Parathyroid adenoma (tissue), 2 donors: Measurements from ENCODE around the gene AUH.

Experiments
- H2AFZ ChIP-seq: fragments of 300-600 bp; sonication (generic); one replicate; pipeline ENCODE4 v1.7.0; 2017; ENCODE audit warnings: antibody characterized with exemption, mild to moderate bottlenecking
- H3K27ac ChIP-seq: fragments of 300-600 bp; sonication (generic); one replicate; pipeline ENCODE4 v1.7.0; 2017
- H3K27me3 ChIP-seq: fragments of 300-600 bp; sonication (generic); one replicate; pipeline ENCODE4 v1.7.0; 2017; ENCODE audit warnings: low read length; ENCODE audit not compliant: control insufficient read depth, insufficient read depth
- H3K36me3 ChIP-seq: fragments of 300-600 bp; sonication (generic); one replicate; pipeline ENCODE4 v1.7.0; 2017; ENCODE audit warnings: low read length; ENCODE audit not compliant: control insufficient read depth, insufficient read depth
- H3K4me1 ChIP-seq: fragments of 300-600 bp; sonication (generic); one replicate; pipeline ENCODE4 v1.7.0; 2017; ENCODE audit warnings: control low read depth
- H3K4me2 ChIP-seq: fragments of 300-600 bp; sonication (generic); one replicate; pipeline ENCODE4 v1.7.0; 2017; ENCODE audit warnings: low read length
- H3K4me3 ChIP-seq: fragments of 300-600 bp; sonication (generic); one replicate; pipeline ENCODE4 v1.7.0; 2017; ENCODE audit warnings: low read depth, low read length
- H3K79me2 ChIP-seq: fragments of 300-600 bp; sonication (generic); one replicate; pipeline ENCODE4 v1.7.0; 2017; ENCODE audit warnings: control low read depth
- H3K9ac ChIP-seq: fragments of 300-600 bp; sonication (generic); one replicate; pipeline ENCODE4 v1.7.0; 2017; ENCODE audit warnings: mild to moderate bottlenecking
- H3K9me3 ChIP-seq: fragments of 300-600 bp; sonication (generic); one replicate; pipeline ENCODE4 v1.7.0; 2017; ENCODE audit warnings: low read length; ENCODE audit not compliant: control insufficient read depth
- CTCF ChIP-seq: fragments of 300-600 bp; sonication (generic); IDR thresholded peaks from one replicate; pipeline ENCODE4 v1.7.0; 2017; ENCODE audit warnings: antibody characterized with exemption, mild to moderate bottlenecking
- donor health status: primary hyperparathyroidism.

AUH gene

GRCh38 chr9:91177081-91177480 is 184.6 kb downstream of the AUH start:
- TF ChIP-seq CTCF: no peak
- Histone ChIP-seq H2AFZ (no peak overlapping the region), H3K4me1 (no peaks in the 10 kb centered on the region), H3K79me2 (no peaks in the 10 kb centered on the region), H3K36me3 (no peaks in the 10 kb centered on the region), H3K27me3 (no peaks in the 10 kb centered on the region), H3K4me3 (no peak overlapping the region), H3K4me2 (no peak overlapping the region), H3K27ac (no peak overlapping the region), H3K9me3 (no peaks in the 10 kb centered on the region), H3K9ac (no peak overlapping the region)

GRCh38 chr9:91176426-91176825 is 185.3 kb downstream of the AUH start:
- Histone ChIP-seq H3K36me3 (no peaks in the 10 kb centered on the region), H3K27me3 (no peaks in the 10 kb centered on the region), H3K4me3 (no peak overlapping the region), H3K4me1 (no peaks in the 10 kb centered on the region), H3K9me3 (no peaks in the 10 kb centered on the region), H3K9ac (no peak overlapping the region), H3K27ac (no peak overlapping the region), H2AFZ (no peak overlapping the region), H3K79me2 (no peaks in the 10 kb centered on the region), H3K4me2 (no peak overlapping the region)
- TF ChIP-seq CTCF: no peak

- Histone ChIP-seq H2AFZ (no peak overlapping the region), H3K27ac (no peak overlapping the region), H3K4me1 (no peaks in the 10 kb centered on the region), H3K79me2 (no peaks in the 10 kb centered on the region), H3K4me3 (no peak overlapping the region), H3K4me2 (no peak overlapping the region), H3K9me3 (no peaks in the 10 kb centered on the region), H3K27me3 (no peaks in the 10 kb centered on the region), H3K36me3 (no peaks in the 10 kb centered on the region), H3K9ac (no peak overlapping the region)
- no peak for TF ChIP-seq CTCF
Measured at GRCh38 chr9:91174772-91175171, 186.9 kb downstream of the AUH start.

GRCh38 chr9:91172329-91172728 is 189.4 kb downstream of the AUH start:
- Histone ChIP-seq H3K36me3 (no peaks in the 10 kb centered on the region), H3K79me2 (no peaks in the 10 kb centered on the region), H3K4me3 (no peak overlapping the region), H3K9ac (no peak overlapping the region), H3K9me3 (no peaks in the 10 kb centered on the region), H3K27ac (no peak overlapping the region), H3K4me1 (no peaks in the 10 kb centered on the region), H2AFZ (no peak overlapping the region), H3K27me3 (no peaks in the 10 kb centered on the region), H3K4me2 (no peak overlapping the region)
- no peak for TF ChIP-seq CTCF

- no peak for TF ChIP-seq CTCF
- H3K4me2 ChIP-seq: no peak overlapping the region
- H3K36me3 ChIP-seq: no peaks in the 10 kb centered on the region
- no peaks in the 10 kb centered on the region for H3K9me3 ChIP-seq
- H3K27me3 ChIP-seq: no peaks in the 10 kb centered on the region
- no peaks in the 10 kb centered on the region for H3K79me2 ChIP-seq
- H3K4me1 ChIP-seq: no peaks in the 10 kb centered on the region
- H2AFZ ChIP-seq: no peak overlapping the region
- no peak overlapping the region for H3K27ac ChIP-seq
- H3K9ac ChIP-seq: no peak overlapping the region
- no peak overlapping the region for H3K4me3 ChIP-seq
Measured at GRCh38 chr9:91170951-91171350, 190.8 kb downstream of the AUH start.
